Measurements from ENCODE around the gene EIF3K.

GRCh38 chr19:38658462-38659306 is 39.7 kb downstream of the EIF3K start:
- TF ChIP-seq CTCF (IDR thresholded peaks at IDR 0.05), result no peak
- peak; percentile 36 to 49 for TF ChIP-seq POLR2A (IDR thresholded peaks at IDR 0.05)
